Dendritic cell treated with granulocyte-macrophage colony-stimulating factor and Interleukin-4, amounts not matched to agents 40 ng/mL and 50 ng/mL, for 4 days (primary cell): ENCODE measurements around the gene SLC35G2.

Source experiments
- H3K27ac Mint-ChIP-seq: one replicate; pipeline ENCODE4 v1.8.0; 2022; ENCODE audit warnings: mild to moderate bottlenecking, mixed read lengths
- H3K27me3 Mint-ChIP-seq: one replicate; pipeline ENCODE4 v1.8.0; 2022; ENCODE audit warnings: mild to moderate bottlenecking, mixed read lengths
- H3K36me3 Mint-ChIP-seq: one replicate; pipeline ENCODE4 v1.8.0; 2022; ENCODE audit warnings: low read depth, mixed read lengths
- H3K4me1 Mint-ChIP-seq: one replicate; pipeline ENCODE4 v1.8.0; 2022; ENCODE audit warnings: low read depth, mixed read lengths
- H3K4me3 Mint-ChIP-seq: one replicate; pipeline ENCODE4 v1.8.0; 2022; ENCODE audit warnings: mild to moderate bottlenecking, moderate library complexity, mixed read lengths
- H3K9me3 Mint-ChIP-seq: one replicate; pipeline ENCODE4 v1.8.0; 2022; ENCODE audit warnings: mixed read lengths
- intact Hi-C: fragments of 100-400 bp; cut with micrococcal nuclease; formaldehyde crosslinking; loops from one replicate; pipeline ENCODE4 v1.15.0; 2022

Gene SLC35G2

DNA sequence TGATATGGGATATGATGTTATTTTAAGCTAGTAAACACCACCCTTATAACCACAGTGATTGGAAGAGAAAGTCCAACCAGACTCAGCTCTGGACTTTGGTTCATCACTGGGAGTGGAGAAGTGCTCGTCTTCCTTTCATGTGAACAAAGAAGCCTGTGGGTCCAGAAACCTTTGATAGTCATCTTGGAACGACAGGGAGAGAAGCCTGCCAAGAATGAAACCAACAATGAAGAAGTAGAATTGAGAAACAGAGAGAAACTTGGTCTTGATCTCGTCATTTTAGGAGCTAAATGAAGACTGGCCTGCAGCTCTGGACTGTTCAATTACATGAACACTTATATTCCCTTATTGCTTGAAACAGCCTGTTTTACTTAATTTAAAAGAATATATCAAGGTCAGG lies 13.1 kb upstream of the SLC35G2 start:
- H3K9me3 Mint-ChIP-seq = no peaks in the 10 kb centered on the region
- H3K27ac Mint-ChIP-seq = no peak overlapping the region
- no peaks in the 10 kb centered on the region for H3K36me3 Mint-ChIP-seq
- intact Hi-C loops = no loop called here
- H3K4me1 Mint-ChIP-seq = peaks cover 5% of the 10 kb centered on the region
- H3K27me3 Mint-ChIP-seq = no peaks in the 10 kb centered on the region
- H3K4me3 Mint-ChIP-seq = no peak overlapping the region

GRCh38 chr3:136811701-136812100 lies 7.2 kb upstream of the SLC35G2 start:
- Mint-ChIP-seq H3K27ac (no peak overlapping the region), H3K4me1 (no peaks in the 10 kb centered on the region), H3K27me3 (peaks cover 8% of the 10 kb centered on the region), H3K36me3 (no peaks in the 10 kb centered on the region), H3K4me3 (no peak overlapping the region), H3K9me3 (peaks cover 11% of the 10 kb centered on the region)
- intact Hi-C loops = no loop called here

- Mint-ChIP-seq H3K4me1 (peaks cover 19% of the 10 kb centered on the region), H3K4me3 (no peak overlapping the region), H3K36me3 (no peaks in the 10 kb centered on the region), H3K27me3 (peaks cover 53% of the 10 kb centered on the region), H3K9me3 (peaks cover 1% of the 10 kb centered on the region), H3K27ac (no peak overlapping the region)
- intact Hi-C loops = no loop called here
These were observed 1.5 kb upstream of the SLC35G2 start for GRCh38 chr3:136817448-136817847.

- intact Hi-C loops = no loop called here
- Mint-ChIP-seq H3K27ac (no peak overlapping the region), H3K36me3 (no peaks in the 10 kb centered on the region), H3K27me3 (peaks cover 57% of the 10 kb centered on the region), H3K4me3 (peak overlapping the region; percentile 86), H3K9me3 (peaks cover 8% of the 10 kb centered on the region), H3K4me1 (peaks cover 19% of the 10 kb centered on the region)
These were observed 646 bp upstream of the SLC35G2 start for GRCh38 chr3:136818191-136818768.

GRCh38 chr3:136819392-136819730 lies 435 bp downstream of the SLC35G2 start:
- intact Hi-C loops = no loop called here
- Mint-ChIP-seq H3K36me3 (no peaks in the 10 kb centered on the region), H3K4me1 (peaks cover 19% of the 10 kb centered on the region), H3K9me3 (peaks cover 8% of the 10 kb centered on the region), H3K27ac (no peak overlapping the region), H3K27me3 (peaks cover 58% of the 10 kb centered on the region), H3K4me3 (peak overlapping the region; percentile 86)

- Mint-ChIP-seq H3K4me3 (peak overlapping the region; percentile 86), H3K36me3 (no peaks in the 10 kb centered on the region), H3K4me1 (peaks cover 19% of the 10 kb centered on the region), H3K27me3 (peaks cover 58% of the 10 kb centered on the region), H3K9me3 (peaks cover 8% of the 10 kb centered on the region), H3K27ac (no peak overlapping the region)
- intact Hi-C loops = no loop called here
These were observed 1.1 kb downstream of the SLC35G2 start for GRCh38 chr3:136819731-136820679.

DNA sequence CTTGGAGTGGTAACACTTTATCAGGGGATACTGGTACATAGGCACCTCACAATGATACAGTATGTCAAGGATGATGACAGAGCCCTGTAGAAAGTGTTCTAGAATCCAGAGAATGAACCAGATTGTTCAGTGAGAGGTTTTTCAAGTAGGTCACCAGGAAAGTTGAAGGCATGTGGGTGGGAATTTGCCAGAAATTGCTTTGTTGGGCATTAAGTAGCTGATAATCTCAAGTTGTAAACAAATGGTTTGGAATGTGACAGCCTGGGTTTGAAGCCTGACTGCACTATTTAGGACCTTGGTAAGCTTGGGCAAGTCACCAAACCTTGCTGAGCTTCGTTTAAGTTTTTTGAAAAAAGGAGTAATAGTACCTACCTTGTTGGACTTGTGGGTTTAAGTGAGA lies 12.5 kb downstream of the SLC35G2 start:
- no peaks in the 10 kb centered on the region for H3K27me3 Mint-ChIP-seq
- intact Hi-C loops = no loop called here
- peaks cover 18% of the 10 kb centered on the region for H3K4me1 Mint-ChIP-seq
- H3K9me3 Mint-ChIP-seq = no peaks in the 10 kb centered on the region
- H3K27ac Mint-ChIP-seq = no peak overlapping the region
- H3K36me3 Mint-ChIP-seq = no peaks in the 10 kb centered on the region
- no peak overlapping the region for H3K4me3 Mint-ChIP-seq

- intact Hi-C loops = no loop called here
- Mint-ChIP-seq H3K36me3 (peaks cover 10% of the 10 kb centered on the region), H3K27ac (no peak overlapping the region), H3K4me3 (no peak overlapping the region), H3K27me3 (no peaks in the 10 kb centered on the region), H3K9me3 (no peaks in the 10 kb centered on the region), H3K4me1 (peaks cover 35% of the 10 kb centered on the region)
These were observed 16.3 kb downstream of the SLC35G2 start for GRCh38 chr3:136835089-136835812.

GRCh38 chr3:136835813-136836510 lies 17.0 kb downstream of the SLC35G2 start:
- Mint-ChIP-seq H3K27me3 (no peaks in the 10 kb centered on the region), H3K9me3 (no peaks in the 10 kb centered on the region), H3K36me3 (peaks cover 10% of the 10 kb centered on the region), H3K27ac (no peak overlapping the region), H3K4me1 (peaks cover 39% of the 10 kb centered on the region), H3K4me3 (no peak overlapping the region)
- intact Hi-C loops = no loop called here

GRCh38 chr3:136836511-136837156 lies 17.7 kb downstream of the SLC35G2 start:
- H3K4me3 Mint-ChIP-seq = no peak overlapping the region
- intact Hi-C loops = no loop called here
- H3K9me3 Mint-ChIP-seq = no peaks in the 10 kb centered on the region
- H3K27me3 Mint-ChIP-seq = no peaks in the 10 kb centered on the region
- peaks cover 39% of the 10 kb centered on the region for H3K4me1 Mint-ChIP-seq
- peaks cover 10% of the 10 kb centered on the region for H3K36me3 Mint-ChIP-seq
- no peak overlapping the region for H3K27ac Mint-ChIP-seq

GRCh38 chr3:136838641-136839555 lies 20.0 kb downstream of the SLC35G2 start:
- Mint-ChIP-seq H3K36me3 (peaks cover 28% of the 10 kb centered on the region), H3K9me3 (no peaks in the 10 kb centered on the region), H3K4me3 (no peak overlapping the region), H3K27me3 (no peaks in the 10 kb centered on the region), H3K4me1 (peaks cover 39% of the 10 kb centered on the region), H3K27ac (no peak overlapping the region)
- intact Hi-C loops = no loop called here

DNA sequence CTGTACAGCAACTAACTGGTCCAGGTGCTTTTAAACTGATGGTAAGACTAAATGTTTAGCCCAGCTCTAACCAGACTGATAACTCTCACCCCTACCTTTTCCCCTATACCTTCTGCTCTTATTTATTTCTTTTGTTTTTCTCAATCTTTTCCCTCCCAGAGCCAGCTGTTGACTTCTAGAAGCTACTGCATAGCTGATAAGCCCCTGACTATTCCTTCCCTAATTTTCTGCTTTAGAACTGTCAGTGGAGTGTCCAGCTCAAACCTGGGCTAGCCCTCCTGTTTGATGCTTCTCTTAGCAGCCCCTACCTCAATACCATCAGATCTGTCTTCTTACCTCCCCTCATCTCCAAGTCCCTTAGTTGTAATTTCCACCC lies 20.6 kb downstream of the SLC35G2 start:
- peaks cover 39% of the 10 kb centered on the region for H3K4me1 Mint-ChIP-seq
- H3K9me3 Mint-ChIP-seq = no peaks in the 10 kb centered on the region
- H3K27ac Mint-ChIP-seq = no peak overlapping the region
- intact Hi-C loops = no loop called here
- no peak overlapping the region for H3K4me3 Mint-ChIP-seq
- H3K27me3 Mint-ChIP-seq = no peaks in the 10 kb centered on the region
- H3K36me3 Mint-ChIP-seq = peaks cover 35% of the 10 kb centered on the region

GRCh38 chr3:136840252-136840651 lies 21.3 kb downstream of the SLC35G2 start:
- intact Hi-C loops = no loop called here
- Mint-ChIP-seq H3K27me3 (no peaks in the 10 kb centered on the region), H3K4me1 (peaks cover 34% of the 10 kb centered on the region), H3K4me3 (no peak overlapping the region), H3K9me3 (no peaks in the 10 kb centered on the region), H3K27ac (no peak overlapping the region), H3K36me3 (peaks cover 37% of the 10 kb centered on the region)
